K562 (cell line): Measurements from ENCODE around the gene ENOX2. TPM values are rescaled to one million over a fixed set of nuclear protein-coding genes. Genes with fewer than 3 reads are reported as not detected.

Experiments
- AFF4 ChIP-seq: sonication (generic); formaldehyde crosslinking; IDR thresholded peaks from 2 replicates; pipeline ENCODE4 v1.8.0; 2023; ENCODE audit warnings: mild to moderate bottlenecking, missing genetic modification reagents
- BMI1 ChIP-seq: fragments of 150-350 bp; IDR thresholded peaks from 2 replicates; pipeline ENCODE4 v1.6.1; 2014; ENCODE audit warnings: low read length
- FOXK2 ChIP-seq, 2 experiments: fragments of 450-650 bp; IDR thresholded peaks in 1 of 2; conservative IDR thresholded peaks in 1 of 2; 2 replicates each; pipeline ENCODE4 v1.6.1; 2016; ENCODE audit warnings: low read depth in 2 of 2, mild to moderate bottlenecking in 1 of 2
- HBP1 ChIP-seq: fragments of 450-650 bp; formaldehyde crosslinking; IDR thresholded peaks from 2 replicates; pipeline ENCODE4 v1.4.0; 2022; ENCODE audit warnings: missing genetic modification characterization
- HDAC3 ChIP-seq: fragments of 450-650 bp; IDR thresholded peaks from 2 replicates; pipeline ENCODE4 v1.6.1; 2018; ENCODE audit warnings: borderline replicate concordance, mild to moderate bottlenecking, moderate library complexity; ENCODE audit not compliant: partially characterized antibody
- NELFE ChIP-seq: IDR thresholded peaks from 2 replicates; pipeline ENCODE4 v1.6.1; 2011; ENCODE audit warnings: mild to moderate bottlenecking; ENCODE audit not compliant: insufficient read depth, insufficient read length
- RNF2 ChIP-seq: sonication (generic); IDR thresholded peaks from 2 replicates; pipeline ENCODE4 v1.6.1; 2016
- SUPT5H ChIP-seq: fragments of 450-650 bp; IDR thresholded peaks from 2 replicates; pipeline ENCODE4 v1.6.1; 2016
- ZBTB43 ChIP-seq: sonication (generic); formaldehyde crosslinking; IDR thresholded peaks from 2 replicates; pipeline ENCODE4 v1.8.0; 2023; ENCODE audit warnings: mild to moderate bottlenecking, missing genetic modification reagents
- ZEB2 ChIP-seq: fragments of 450-650 bp; IDR thresholded peaks from 2 replicates; pipeline ENCODE4 v1.6.1; 2016
- ZNF316 ChIP-seq: fragments of 450-650 bp; IDR thresholded peaks from 2 replicates; pipeline ENCODE4 v1.6.1; 2016
- ZNF551 ChIP-seq: fragments of 250-450 bp; sonication (Bioruptor Pico); IDR thresholded peaks from 2 replicates; pipeline ENCODE4 v1.5.0; 2021; ENCODE audit warnings: mild to moderate bottlenecking, moderate library complexity
- ZNF583 ChIP-seq: fragments of 250-450 bp; sonication (Bioruptor Pico); IDR thresholded peaks from 2 replicates; pipeline ENCODE4 v1.4.0; 2020
- ZNF668 ChIP-seq: fragments of 250-450 bp; sonication (Bioruptor Pico); IDR thresholded peaks from 2 replicates; pipeline ENCODE4 v1.8.0; 2022; ENCODE audit warnings: mild to moderate bottlenecking, inconsistent platforms
- polyA plus RNA-seq, 8 experiments: library from polyadenylated mRNA; depleted of rRNA in 4 of 8; stranded (reverse) in 5 of 8; unstranded in 3 of 8; fragments of >200 nt; fragmentation: Nextera tagmentation in 2 of 8; fragmentation: Illumina TruSeq in 1 of 8; extraction: Ambion mirVana in 2 of 8; extraction: Trizol in 1 of 8; gene quantifications; 2 replicates each; pipeline versions ENCODE4 v1.2.1 to v1.2.3, GENCODE V29; 2011 to 2014; ENCODE audit warnings: inconsistent platforms in 1 of 8, missing spikeins in 1 of 8
- total RNA-seq, 7 experiments: library from RNA; depleted of rRNA in 6 of 7; stranded (reverse); fragments of >200 nt in 6 of 7; fragmentation: Illumina TruSeq in 2 of 7; extraction: Trizol in 2 of 7; gene quantifications; 2 replicates each; pipeline versions ENCODE4 v1.2.1 to v1.2.3, GENCODE V29; 2011 to 2021; ENCODE audit warnings: low replicate concordance in 1 of 7

The ENOX2 gene
- total and polyA plus RNA-seq, 9 of the 15 experiments (the other 6 are each of a cell fraction or from before 2014, with no cell fraction given) = 6.1 to 24.0 (median 13.8) TPM

GRCh38 chrX:130803537-130803936, 99.5 kb downstream of the ENOX2 start (continued):
- TF ChIP-seq HDAC3 = no peak
- TF ChIP-seq BMI1 = no peak
- TF ChIP-seq RNF2 = no peak
- TF ChIP-seq SUPT5H = no peak
- no peak for TF ChIP-seq ZEB2
- no peak for TF ChIP-seq ZNF668 (CRISPR knock-in tag)
- TF ChIP-seq ZNF316 = peak; percentile 70
- no peak for TF ChIP-seq FOXK2 (conservative IDR thresholded peaks at IDR 0.05 in 1 of 2, IDR thresholded peaks at IDR 0.05 in 1 of 2; ENCODE audit: low read depth in 2 of 2)
- no peak for TF ChIP-seq ZNF551 (CRISPR knock-in tag)
- no peak for TF ChIP-seq NELFE
- no peak for TF ChIP-seq ZBTB43 (CRISPR knock-in tag)
- no peak for TF ChIP-seq AFF4 (CRISPR knock-in tag)
- no peak for TF ChIP-seq HBP1 (CRISPR knock-in tag)
- TF ChIP-seq ZNF583 = no peak
